Keratinocyte (primary cell): ENCODE results near the gene SRGAP3. TPM values are rescaled to one million over a fixed set of nuclear protein-coding genes. Genes with fewer than 3 reads are reported as not detected.

Source experiments
- DNase-seq: peaks from one replicate; pipeline ENCODE4 v3.0.0-alpha.2; 2011; ENCODE audit warnings: low read depth, missing footprints, low spot score
- FAIRE-seq: peaks from 2 replicates; lab custom pipeline; 2011; peaks lifted over from hg19 to GRCh38; lab: Jason Lieb, UNC
- H2AFZ ChIP-seq: 2 replicates; pipeline ENCODE4 v1.6.0; 2012; ENCODE audit warnings: low read length, control low read depth, inconsistent platforms; ENCODE audit not compliant: control insufficient read depth
- H3K27ac ChIP-seq: 2 replicates; pipeline ENCODE4 v1.5.1; 2011; ENCODE audit warnings: low read length; ENCODE audit not compliant: control insufficient read depth, insufficient read depth
- H3K27me3 ChIP-seq: 3 replicates; pipeline ENCODE4 v1.6.0; 2011; ENCODE audit warnings: low read length; ENCODE audit not compliant: control insufficient read depth, insufficient read depth; ENCODE audit errors: extremely low read depth
- H3K36me3 ChIP-seq, 2 experiments: 2 replicates in 1 of 2; 3 replicates in 1 of 2; pipeline ENCODE4 v1.5.1; 2011; ENCODE audit warnings: low read length in 2 of 2, mild to moderate bottlenecking in 1 of 2; ENCODE audit not compliant: control insufficient read depth in 2 of 2, insufficient read depth in 2 of 2; ENCODE audit errors: extremely low read depth in 1 of 2
- H3K4me1 ChIP-seq: 3 replicates; pipeline ENCODE4 v1.5.1; 2011; ENCODE audit warnings: low read length; ENCODE audit not compliant: control insufficient read depth, insufficient read depth; ENCODE audit errors: extremely low read depth
- H3K4me2 ChIP-seq: 3 replicates; pipeline ENCODE4 v1.6.0; 2011; ENCODE audit warnings: low read depth, low read length; ENCODE audit not compliant: control insufficient read depth, insufficient read depth; ENCODE audit errors: extremely low read depth
- H3K4me3 ChIP-seq, 3 experiments: fragments of 200-600 bp in 1 of 3; sonication (generic) in 1 of 3; 2 replicates in 2 of 3; 3 replicates in 1 of 3; pipeline ENCODE4 v1.5.1; 2011 to 2016; ENCODE audit warnings: low read length in 3 of 3, mild to moderate bottlenecking in 3 of 3, control low read depth in 2 of 3, inconsistent platforms in 1 of 3, low read depth in 1 of 3, mixed read lengths in 1 of 3, mixed run types in 1 of 3, moderate library complexity in 1 of 3; ENCODE audit not compliant: control insufficient read depth in 2 of 3, insufficient read depth in 2 of 3; ENCODE audit errors: extremely low read depth in 1 of 3
- H3K79me2 ChIP-seq: 2 replicates; pipeline ENCODE4 v1.6.0; 2012; ENCODE audit warnings: low read length; ENCODE audit not compliant: control insufficient read depth, insufficient read depth
- H3K9ac ChIP-seq: 3 replicates; pipeline ENCODE4 v1.6.0; 2011; ENCODE audit warnings: low read length; ENCODE audit not compliant: control insufficient read depth, insufficient read depth; ENCODE audit errors: extremely low read depth
- H3K9me1 ChIP-seq: 3 replicates; pipeline ENCODE4 v1.6.0; 2011; ENCODE audit warnings: low read length; ENCODE audit not compliant: control insufficient read depth, insufficient read depth; ENCODE audit errors: extremely low read depth
- H3K9me3 ChIP-seq: 2 replicates; pipeline ENCODE4 v1.5.1; 2012; ENCODE audit warnings: low read depth, low read length; ENCODE audit not compliant: control insufficient read depth
- H4K20me1 ChIP-seq: 3 replicates; pipeline ENCODE4 v1.6.0; 2011; ENCODE audit warnings: low read length; ENCODE audit not compliant: control insufficient read depth, insufficient read depth; ENCODE audit errors: extremely low read depth
- EZH2 ChIP-seq: IDR thresholded peaks from one replicate; pipeline ENCODE4 v1.6.1; 2012; ENCODE audit warnings: inconsistent platforms, mild to moderate bottlenecking, low read length, moderate library complexity
- dilution Hi-C: fragments of 300-500 bp; cut with MboI; formaldehyde crosslinking; loops from one replicate; pipeline ENCODE4 v1.7.0; 2020; ENCODE audit warnings: low sequenced_read_pairs; ENCODE audit not compliant: extremely low pct_ligation_motif_present
- polyA plus RNA-seq, 5 experiments: library from polyadenylated mRNA; depleted of rRNA in 3 of 5; stranded (reverse) in 3 of 5; stranded (forward) in 1 of 5; unstranded in 1 of 5; fragments of >200 nt; gene quantifications; 1 replicate in 1 of 5; 2 replicates in 3 of 5; 3 replicates in 1 of 5; pipeline versions ENCODE4 v1.2.1 to v1.2.3, GENCODE V29; 2011 to 2012; ENCODE audit warnings: missing spikeins in 2 of 5, low read depth in 1 of 5, low replicate concordance in 1 of 5
- TF ChIP-seq, protein P1 (sequence below), 3 experiments: IDR thresholded peaks in 1 of 3; conservative IDR thresholded peaks in 1 of 3; optimal IDR thresholded peaks in 1 of 3; 2 replicates in 2 of 3; 3 replicates in 1 of 3; pipeline versions ENCODE3 to v1.5.1; 2011; ENCODE audit warnings: low read length in 3 of 3, mild to moderate bottlenecking in 3 of 3, moderate library complexity in 2 of 3, control low read depth in 1 of 3, inconsistent platforms in 1 of 3; ENCODE audit not compliant: insufficient read depth in 2 of 3; ENCODE audit errors: extremely low read depth in 1 of 3

The SRGAP3 gene
- polyA plus RNA-seq, 1 donor (not counting 4 experiments of a cell fraction or from before 2014, with no cell fraction given), result 7.2 TPM

- no peaks in the 10 kb centered on the region for H3K27me3 ChIP-seq
- H2AFZ ChIP-seq, result no peak overlapping the region
- DNase-seq (no peak), FAIRE-seq (no peak)
- no peak overlapping the region for H3K4me3 ChIP-seq
- no peak overlapping the region for H3K9ac ChIP-seq
- dilution Hi-C loops, result no loop called here
- no peaks in the 10 kb centered on the region for H4K20me1 ChIP-seq
- H3K79me2 ChIP-seq, result peaks cover 2% of the 10 kb centered on the region
- H3K9me3 ChIP-seq, result no peaks in the 10 kb centered on the region
- H3K27ac ChIP-seq, result no peak overlapping the region
- H3K9me1 ChIP-seq, result no peaks in the 10 kb centered on the region
- no peaks in the 10 kb centered on the region for H3K4me1 ChIP-seq
- H3K36me3 ChIP-seq, result peaks cover 0 to 2% of the 10 kb centered on the region in 2 experiments
- H3K4me2 ChIP-seq, result no peak overlapping the region
- TF ChIP-seq EZH2, result no peak
- TF ChIP-seq, protein P1, sequence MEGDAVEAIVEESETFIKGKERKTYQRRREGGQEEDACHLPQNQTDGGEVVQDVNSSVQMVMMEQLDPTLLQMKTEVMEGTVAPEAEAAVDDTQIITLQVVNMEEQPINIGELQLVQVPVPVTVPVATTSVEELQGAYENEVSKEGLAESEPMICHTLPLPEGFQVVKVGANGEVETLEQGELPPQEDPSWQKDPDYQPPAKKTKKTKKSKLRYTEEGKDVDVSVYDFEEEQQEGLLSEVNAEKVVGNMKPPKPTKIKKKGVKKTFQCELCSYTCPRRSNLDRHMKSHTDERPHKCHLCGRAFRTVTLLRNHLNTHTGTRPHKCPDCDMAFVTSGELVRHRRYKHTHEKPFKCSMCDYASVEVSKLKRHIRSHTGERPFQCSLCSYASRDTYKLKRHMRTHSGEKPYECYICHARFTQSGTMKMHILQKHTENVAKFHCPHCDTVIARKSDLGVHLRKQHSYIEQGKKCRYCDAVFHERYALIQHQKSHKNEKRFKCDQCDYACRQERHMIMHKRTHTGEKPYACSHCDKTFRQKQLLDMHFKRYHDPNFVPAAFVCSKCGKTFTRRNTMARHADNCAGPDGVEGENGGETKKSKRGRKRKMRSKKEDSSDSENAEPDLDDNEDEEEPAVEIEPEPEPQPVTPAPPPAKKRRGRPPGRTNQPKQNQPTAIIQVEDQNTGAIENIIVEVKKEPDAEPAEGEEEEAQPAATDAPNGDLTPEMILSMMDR (optimal IDR thresholded peaks at IDR 0.05 in 1 of 3, IDR thresholded peaks at IDR 0.05 in 1 of 3, conservative IDR thresholded peaks at IDR 0.05 in 1 of 3; ENCODE audit: extremely low read depth in 1 of 3, insufficient read depth in 2 of 3, low read length in 3 of 3), result no peak
These were observed 60.9 kb downstream of the SRGAP3 start for GRCh38 chr3:9188583-9188982.

GRCh38 chr3:9185701-9186100 lies 63.7 kb downstream of the SRGAP3 start:
- FAIRE-seq, result no peak
- H3K27ac ChIP-seq, result no peak overlapping the region
- DNase-seq, result no peak
- H3K4me2 ChIP-seq, result no peak overlapping the region
- H3K4me1 ChIP-seq, result peaks cover 2% of the 10 kb centered on the region
- H3K9me1 ChIP-seq, result no peaks in the 10 kb centered on the region
- no peak overlapping the region for H3K4me3 ChIP-seq
- H3K79me2 ChIP-seq, result peaks cover 2% of the 10 kb centered on the region
- H3K36me3 ChIP-seq, result no peaks in the 10 kb centered on the region
- no peaks in the 10 kb centered on the region for H4K20me1 ChIP-seq
- H3K27me3 ChIP-seq, result no peaks in the 10 kb centered on the region
- TF ChIP-seq, protein P1 (optimal IDR thresholded peaks at IDR 0.05 in 1 of 3, IDR thresholded peaks at IDR 0.05 in 1 of 3, conservative IDR thresholded peaks at IDR 0.05 in 1 of 3; ENCODE audit: extremely low read depth in 1 of 3, insufficient read depth in 2 of 3, low read length in 3 of 3), result no peak
- TF ChIP-seq EZH2, result no peak
- no peak overlapping the region for H3K9ac ChIP-seq
- dilution Hi-C loops, result no loop called here
- no peaks in the 10 kb centered on the region for H3K9me3 ChIP-seq
- no peak overlapping the region for H2AFZ ChIP-seq
